GM12878 (cell line): Measurements from ENCODE around the gene RIT2. TPM values are rescaled to one million over a fixed set of nuclear protein-coding genes. Genes with fewer than 3 reads are reported as not detected.

Experiments
- ATAC-seq: fragments of 200-7000 bp; cut with Tn5 transposase; 3 replicates; pipeline ENCODE4 v1.9.1; 2020; ENCODE audit warnings: mild to moderate bottlenecking, moderate library complexity
- BruUV-seq: library from RNA; stranded (reverse); fragments of 400-500 nt; replicated peaks from 2 replicates; lab custom pipeline; 2021; lab: Mats Ljungman, UMichigan
- CTCF ChIA-PET: fragments of 300-600 bp; sonication (Branson Sonifier 250); formaldehyde crosslinking; extraction: SDS; loops from one replicate; lab custom pipeline; 2021; ENCODE audit warnings: inconsistent platforms; lab: Yijun Ruan, JAX
- POLR2A ChIA-PET: fragments of 350-600 bp; formaldehyde crosslinking; extraction: SDS; loops from one replicate; lab custom pipeline; 2021; ENCODE audit warnings: inconsistent platforms; lab: Charles Lee
- RAD21 ChIA-PET: fragments of 300-600 bp; sonication (Branson Sonifier 250); formaldehyde crosslinking; loops from one replicate; lab custom pipeline; 2023; ENCODE audit warnings: antibody characterized with exemption; ENCODE audit not compliant: unreplicated experiment; lab: Charles Lee
- SMC1A ChIA-PET: fragments of 300-600 bp; sonication (Branson Sonifier 250); formaldehyde crosslinking; loops from one replicate; lab custom pipeline; 2023; ENCODE audit not compliant: unreplicated experiment, uncharacterized antibody; lab: Charles Lee
- DNase-seq: peaks from one replicate; pipeline ENCODE4 v3.0.0-alpha.2; 2011; ENCODE audit warnings: low read depth, low spot score
- FAIRE-seq: peaks from 3 replicates; lab custom pipeline; 2011; peaks lifted over from hg19 to GRCh38; lab: Jason Lieb, UNC
- H2AFZ ChIP-seq: 2 replicates; pipeline ENCODE4 v1.6.0; 2011; ENCODE audit warnings: low read depth, low read length, control low read depth; ENCODE audit not compliant: control insufficient read depth
- H3K27ac ChIP-seq: 2 replicates; pipeline ENCODE4 v1.5.1; 2011; ENCODE audit warnings: control low read depth; ENCODE audit not compliant: control insufficient read depth, insufficient read depth
- H3K27me3 ChIP-seq, 2 experiments: replicated peaks in 1 of 2; 2 replicates each; pipeline versions ENCODE4 v1.6.0 to v1.6.1; 2011; ENCODE audit warnings: low read length in 1 of 2; ENCODE audit not compliant: control insufficient read depth in 2 of 2, insufficient read depth in 2 of 2
- H3K36me3 ChIP-seq, 2 experiments: 2 replicates each; pipeline ENCODE4 v1.5.1; 2011; ENCODE audit warnings: low read length in 1 of 2; ENCODE audit not compliant: control insufficient read depth in 2 of 2, insufficient read depth in 2 of 2
- H3K4me1 ChIP-seq: 2 replicates; pipeline ENCODE4 v1.6.1; 2011; ENCODE audit warnings: mild to moderate bottlenecking, low read length, moderate library complexity, mixed read lengths; ENCODE audit not compliant: control insufficient read depth, insufficient read depth
- H3K4me2 ChIP-seq: 2 replicates; pipeline ENCODE4 v1.6.0; 2011; ENCODE audit warnings: control low read depth; ENCODE audit not compliant: control insufficient read depth, insufficient read depth
- H3K4me3 ChIP-seq: fragments of 200-600 bp; sonication (generic); 2 replicates; pipeline ENCODE4 v1.5.1; 2016
- H3K79me2 ChIP-seq: 2 replicates; pipeline ENCODE4 v1.6.0; 2011; ENCODE audit warnings: low read length; ENCODE audit not compliant: control insufficient read depth, insufficient read depth
- H3K9ac ChIP-seq: 2 replicates; pipeline ENCODE4 v1.8.0; 2011; ENCODE audit warnings: low read length, control low read depth, mixed read lengths; ENCODE audit not compliant: control insufficient read depth, insufficient read depth
- H3K9me3 ChIP-seq: replicated peaks from 3 replicates; pipeline ENCODE4 v1.5.1; 2011; ENCODE audit warnings: mild to moderate bottlenecking, low read length; ENCODE audit not compliant: control insufficient read depth, insufficient read depth
- H4K20me1 ChIP-seq: 2 replicates; pipeline ENCODE4 v1.6.0; 2011; ENCODE audit not compliant: control insufficient read depth, insufficient read depth
- BCL11A ChIP-seq: IDR thresholded peaks from 2 replicates; pipeline ENCODE4 v1.6.1; 2011; ENCODE audit warnings: low read depth, low read length
- CEBPZ ChIP-seq: fragments of 150-350 bp; IDR thresholded peaks from 2 replicates; pipeline ENCODE4 v1.6.1; 2016; ENCODE audit warnings: low read depth, low read length
- NFXL1 ChIP-seq: fragments of 450-650 bp; IDR thresholded peaks from 2 replicates; pipeline ENCODE4 v1.6.1; 2017; ENCODE audit warnings: antibody characterized with exemption, mild to moderate bottlenecking, borderline replicate concordance
- NRF1 ChIP-seq: conservative IDR thresholded peaks from 2 replicates; pipeline ENCODE4 v1.6.1; 2011; ENCODE audit warnings: mild to moderate bottlenecking, low read depth, low read length, improper control_type of control experiment
- RAD21 ChIP-seq: IDR thresholded peaks from 2 replicates; pipeline ENCODE4 v1.6.1; 2011; ENCODE audit warnings: mild to moderate bottlenecking, low read depth, low read length, moderate library complexity; ENCODE audit not compliant: insufficient read depth
- RELB ChIP-seq: fragments of 450-650 bp; IDR thresholded peaks from 2 replicates; pipeline ENCODE4 v1.6.1; 2017; ENCODE audit warnings: low read depth, mild to moderate bottlenecking, moderate library complexity
- SREBF2 ChIP-seq: IDR thresholded peaks from 2 replicates; pipeline ENCODE4 v1.6.1; 2012; ENCODE audit warnings: mild to moderate bottlenecking, low read length
- TCF12 ChIP-seq: IDR thresholded peaks from 2 replicates; pipeline ENCODE4 v1.6.1; 2011; ENCODE audit warnings: low read depth, mild to moderate bottlenecking, low read length
- WGBS: methylation state at CpG from one replicate; pipeline ENCODE4 v1.1.6; 2016; ENCODE audit warnings: low lambda C conversion rate; ENCODE audit not compliant: insufficient replicate concordance, insufficient coverage; ENCODE audit errors: missing lambda C conversion rate; 5-methylcytosine and 5-hydroxymethylcytosine counted together
- in situ Hi-C: fragments of 300-500 bp; cut with MboI; formaldehyde crosslinking; loops from 9 replicates; pipeline ENCODE4 v1.14.3; 2018; ENCODE audit warnings: mixed read lengths
- intact Hi-C: fragments of 100-400 bp; cut with micrococcal nuclease; formaldehyde crosslinking; loops from one replicate; pipeline ENCODE4 v1.14.2; 2022; ENCODE audit not compliant: unreplicated experiment
- polyA plus RNA-seq, 11 experiments: library from polyadenylated mRNA; depleted of rRNA in 4 of 11; unstranded in 6 of 11; stranded (reverse) in 5 of 11; fragments of >200 nt; fragmentation: Nextera tagmentation in 4 of 11; fragmentation: Illumina TruSeq in 1 of 11; extraction: Ambion mirVana in 4 of 11; extraction: Trizol in 1 of 11; gene quantifications; 1 replicate in 1 of 11; 2 replicates in 10 of 11; pipeline versions ENCODE4 v1.2.1 to v1.2.3, GENCODE V29; 2011 to 2016; ENCODE audit warnings: inconsistent platforms in 2 of 11, missing spikeins in 2 of 11, low read depth in 1 of 11
- total RNA-seq, 4 experiments: library from RNA; depleted of rRNA in 3 of 4; stranded (reverse); fragments of >200 nt in 3 of 4; fragmentation: Illumina TruSeq in 1 of 4; extraction: Trizol in 1 of 4; gene quantifications; 2 replicates each; pipeline versions ENCODE4 v1.2.1 to v1.2.3, GENCODE V29; 2013 to 2021

The RIT2 gene
- total and polyA plus RNA-seq, 10 of the 15 experiments (the other 5 are each of a cell fraction or from before 2014, with no cell fraction given) = not detected

- SMC1A ChIA-PET = no interaction called here
- Histone ChIP-seq H3K9me3 (no peaks in the 10 kb centered on the region), H4K20me1 (no peaks in the 10 kb centered on the region), H2AFZ (no peak overlapping the region), H3K79me2 (no peaks in the 10 kb centered on the region), H3K4me1 (no peaks in the 10 kb centered on the region), H3K4me3 (no peak overlapping the region), H3K4me2 (no peak overlapping the region), H3K36me3 (no peaks in the 10 kb centered on the region), H3K27me3 (no peaks in the 10 kb centered on the region; a peak in 1 of 4 replicates), H3K27ac (no peak overlapping the region), H3K9ac (no peak overlapping the region)
- CTCF ChIA-PET = no interaction called here
- RAD21 ChIA-PET = no interaction called here
- in situ Hi-C loops = no loop called here
- FAIRE-seq (no peak), ATAC-seq (no peak), DNase-seq (no peak)
- WGBS = 0% methylated on average over 1 of the region's 1 CpG
- no TSS peak for BruUV-seq
- TF ChIP-seq BCL11A (no peak), NRF1 (no peak), CEBPZ (no peak), TCF12 (no peak), RAD21 (no peak), SREBF2 (no peak), RELB (no peak), NFXL1 (no peak)
- POLR2A ChIA-PET = no interaction called here
- intact Hi-C loops = no loop called here
These were observed 55.5 kb downstream of the RIT2 start for GRCh38 chr18:43060020-43060419.
